ENCODE results near the gene NUP62.

GRCh38 chr19:49949742-49950589 is 20.7 kb upstream of the NUP62 start:
- no peak for TF ChIP-seq EZH2 (IDR thresholded peaks at IDR 0.05; ENCODE audit: low read length)
- TF ChIP-seq, protein P1, sequence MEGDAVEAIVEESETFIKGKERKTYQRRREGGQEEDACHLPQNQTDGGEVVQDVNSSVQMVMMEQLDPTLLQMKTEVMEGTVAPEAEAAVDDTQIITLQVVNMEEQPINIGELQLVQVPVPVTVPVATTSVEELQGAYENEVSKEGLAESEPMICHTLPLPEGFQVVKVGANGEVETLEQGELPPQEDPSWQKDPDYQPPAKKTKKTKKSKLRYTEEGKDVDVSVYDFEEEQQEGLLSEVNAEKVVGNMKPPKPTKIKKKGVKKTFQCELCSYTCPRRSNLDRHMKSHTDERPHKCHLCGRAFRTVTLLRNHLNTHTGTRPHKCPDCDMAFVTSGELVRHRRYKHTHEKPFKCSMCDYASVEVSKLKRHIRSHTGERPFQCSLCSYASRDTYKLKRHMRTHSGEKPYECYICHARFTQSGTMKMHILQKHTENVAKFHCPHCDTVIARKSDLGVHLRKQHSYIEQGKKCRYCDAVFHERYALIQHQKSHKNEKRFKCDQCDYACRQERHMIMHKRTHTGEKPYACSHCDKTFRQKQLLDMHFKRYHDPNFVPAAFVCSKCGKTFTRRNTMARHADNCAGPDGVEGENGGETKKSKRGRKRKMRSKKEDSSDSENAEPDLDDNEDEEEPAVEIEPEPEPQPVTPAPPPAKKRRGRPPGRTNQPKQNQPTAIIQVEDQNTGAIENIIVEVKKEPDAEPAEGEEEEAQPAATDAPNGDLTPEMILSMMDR (optimal IDR thresholded peaks at IDR 0.05 in 1 of 3, IDR thresholded peaks at IDR 0.05 in 1 of 3, conservative IDR thresholded peaks at IDR 0.05 in 1 of 3; ENCODE audit: extremely low read depth in 1 of 3, insufficient read depth in 2 of 3, low read length in 3 of 3), result no peak

Measured in keratinocyte (primary cell).